Measurements from ENCODE around the gene SH3BP2. TPM values are rescaled to one million over a fixed set of nuclear protein-coding genes. Genes with fewer than 3 reads are reported as not detected.

Gene SH3BP2
- polyA plus RNA-seq, 1 donor from 2014 or later: 87.9 TPM

DNA sequence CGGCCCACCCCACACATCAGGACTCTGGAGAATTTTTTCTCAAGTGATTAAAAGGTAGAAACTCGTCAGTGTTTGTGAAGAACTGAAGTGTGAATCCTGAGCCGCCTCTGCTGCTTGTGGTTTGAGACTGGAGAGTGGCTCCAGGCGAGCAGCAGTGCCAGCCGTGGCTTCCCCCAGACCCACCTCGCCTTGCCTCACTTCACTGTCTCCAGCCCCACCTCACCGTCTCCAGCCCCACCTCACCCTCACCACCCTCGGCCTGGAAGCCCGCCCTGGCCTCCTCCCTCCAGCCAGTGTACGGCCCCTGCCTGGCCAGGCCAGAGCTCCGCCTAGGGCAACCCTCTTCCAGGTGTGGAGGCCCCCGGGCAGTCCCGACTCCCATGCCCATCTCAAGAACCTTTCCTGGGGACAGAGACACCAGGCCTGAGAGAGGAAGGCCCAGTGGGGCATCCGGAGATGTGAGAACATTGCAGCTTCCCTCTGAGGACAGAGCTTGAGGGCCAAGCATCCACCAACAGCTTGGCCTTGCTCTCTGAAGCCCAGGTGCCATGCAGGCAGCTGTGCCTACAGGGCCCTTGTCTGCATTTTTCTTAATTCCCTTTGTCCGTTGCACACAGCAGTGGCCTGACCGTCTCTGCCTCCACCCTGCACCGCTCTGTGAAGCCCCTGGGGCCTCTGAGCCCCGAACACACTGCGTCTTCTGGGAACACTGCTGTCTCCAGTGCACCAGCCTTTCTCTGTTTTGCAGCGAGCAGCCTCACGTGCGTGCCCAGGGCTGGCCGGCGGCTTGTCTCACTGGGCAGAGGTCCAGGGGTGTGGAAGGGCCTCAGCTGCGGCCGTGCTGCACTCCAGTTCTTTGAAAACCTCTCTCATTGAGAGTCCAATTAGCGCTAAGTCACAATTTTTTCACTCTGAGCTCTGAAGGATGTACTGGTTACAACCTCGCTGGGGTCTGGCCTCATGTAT is 13.8 kb downstream of the SH3BP2 start:
- no peaks in the 10 kb centered on the region for H3K36me3 ChIP-seq (ENCODE audit: insufficient read depth, low read length)
- no peaks in the 10 kb centered on the region for H4K20me1 ChIP-seq (ENCODE audit: insufficient read depth)
- no peaks in the 10 kb centered on the region for H3K9me3 ChIP-seq (ENCODE audit: low read length)
- no peak overlapping the region for H3K9ac ChIP-seq (ENCODE audit: low read length)
- no peak overlapping the region for H3K4me3 ChIP-seq (ENCODE audit: low read length)
- H3F3A ChIP-seq (ENCODE audit: insufficient read depth, low read length, poor library complexity, severe bottlenecking): no peaks in the 10 kb centered on the region
- no peak overlapping the region for H3K27ac ChIP-seq (ENCODE audit: low read length)
- H3K79me2 ChIP-seq (replicated peaks; ENCODE audit: insufficient read depth, low read length): no peaks in the 10 kb centered on the region
- TF ChIP-seq EP300 (conservative IDR thresholded peaks at IDR 0.05; ENCODE audit: poor library complexity, severe bottlenecking) (no peak), RAD21 (conservative IDR thresholded peaks at IDR 0.05) (no peak), TAF1 (IDR thresholded peaks at IDR 0.05; ENCODE audit: low read depth) (no peak), EZH2 (IDR thresholded peaks at IDR 0.05; ENCODE audit: borderline replicate concordance, insufficient read depth, low read length, poor library complexity, severe bottlenecking) (no peak), SMC3 (conservative IDR thresholded peaks at IDR 0.05; ENCODE audit: poor library complexity) (no peak), MXI1 (conservative IDR thresholded peaks at IDR 0.05; ENCODE audit: poor library complexity, severe bottlenecking) (no peak), POLR2AphosphoS5 (IDR thresholded peaks at IDR 0.05) (no peak)
- TF ChIP-seq, protein P1, sequence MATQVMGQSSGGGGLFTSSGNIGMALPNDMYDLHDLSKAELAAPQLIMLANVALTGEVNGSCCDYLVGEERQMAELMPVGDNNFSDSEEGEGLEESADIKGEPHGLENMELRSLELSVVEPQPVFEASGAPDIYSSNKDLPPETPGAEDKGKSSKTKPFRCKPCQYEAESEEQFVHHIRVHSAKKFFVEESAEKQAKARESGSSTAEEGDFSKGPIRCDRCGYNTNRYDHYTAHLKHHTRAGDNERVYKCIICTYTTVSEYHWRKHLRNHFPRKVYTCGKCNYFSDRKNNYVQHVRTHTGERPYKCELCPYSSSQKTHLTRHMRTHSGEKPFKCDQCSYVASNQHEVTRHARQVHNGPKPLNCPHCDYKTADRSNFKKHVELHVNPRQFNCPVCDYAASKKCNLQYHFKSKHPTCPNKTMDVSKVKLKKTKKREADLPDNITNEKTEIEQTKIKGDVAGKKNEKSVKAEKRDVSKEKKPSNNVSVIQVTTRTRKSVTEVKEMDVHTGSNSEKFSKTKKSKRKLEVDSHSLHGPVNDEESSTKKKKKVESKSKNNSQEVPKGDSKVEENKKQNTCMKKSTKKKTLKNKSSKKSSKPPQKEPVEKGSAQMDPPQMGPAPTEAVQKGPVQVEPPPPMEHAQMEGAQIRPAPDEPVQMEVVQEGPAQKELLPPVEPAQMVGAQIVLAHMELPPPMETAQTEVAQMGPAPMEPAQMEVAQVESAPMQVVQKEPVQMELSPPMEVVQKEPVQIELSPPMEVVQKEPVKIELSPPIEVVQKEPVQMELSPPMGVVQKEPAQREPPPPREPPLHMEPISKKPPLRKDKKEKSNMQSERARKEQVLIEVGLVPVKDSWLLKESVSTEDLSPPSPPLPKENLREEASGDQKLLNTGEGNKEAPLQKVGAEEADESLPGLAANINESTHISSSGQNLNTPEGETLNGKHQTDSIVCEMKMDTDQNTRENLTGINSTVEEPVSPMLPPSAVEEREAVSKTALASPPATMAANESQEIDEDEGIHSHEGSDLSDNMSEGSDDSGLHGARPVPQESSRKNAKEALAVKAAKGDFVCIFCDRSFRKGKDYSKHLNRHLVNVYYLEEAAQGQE (IDR thresholded peaks at IDR 0.05; ENCODE audit: borderline replicate concordance): no peak
- TF ChIP-seq, protein P2, sequence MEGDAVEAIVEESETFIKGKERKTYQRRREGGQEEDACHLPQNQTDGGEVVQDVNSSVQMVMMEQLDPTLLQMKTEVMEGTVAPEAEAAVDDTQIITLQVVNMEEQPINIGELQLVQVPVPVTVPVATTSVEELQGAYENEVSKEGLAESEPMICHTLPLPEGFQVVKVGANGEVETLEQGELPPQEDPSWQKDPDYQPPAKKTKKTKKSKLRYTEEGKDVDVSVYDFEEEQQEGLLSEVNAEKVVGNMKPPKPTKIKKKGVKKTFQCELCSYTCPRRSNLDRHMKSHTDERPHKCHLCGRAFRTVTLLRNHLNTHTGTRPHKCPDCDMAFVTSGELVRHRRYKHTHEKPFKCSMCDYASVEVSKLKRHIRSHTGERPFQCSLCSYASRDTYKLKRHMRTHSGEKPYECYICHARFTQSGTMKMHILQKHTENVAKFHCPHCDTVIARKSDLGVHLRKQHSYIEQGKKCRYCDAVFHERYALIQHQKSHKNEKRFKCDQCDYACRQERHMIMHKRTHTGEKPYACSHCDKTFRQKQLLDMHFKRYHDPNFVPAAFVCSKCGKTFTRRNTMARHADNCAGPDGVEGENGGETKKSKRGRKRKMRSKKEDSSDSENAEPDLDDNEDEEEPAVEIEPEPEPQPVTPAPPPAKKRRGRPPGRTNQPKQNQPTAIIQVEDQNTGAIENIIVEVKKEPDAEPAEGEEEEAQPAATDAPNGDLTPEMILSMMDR (IDR thresholded peaks at IDR 0.05; ENCODE audit: poor library complexity, severe bottlenecking): no peak
- no peaks in the 10 kb centered on the region for H3K9me2 ChIP-seq (ENCODE audit: insufficient read depth, low read length)
- no peaks in the 10 kb centered on the region for H3K27me3 ChIP-seq (ENCODE audit: insufficient read depth, low read depth, low read length)
- H3K4me2 ChIP-seq (ENCODE audit: low read length): no peak overlapping the region
- no peak overlapping the region for H2AFZ ChIP-seq (ENCODE audit: low read depth, low read length)

DNA sequence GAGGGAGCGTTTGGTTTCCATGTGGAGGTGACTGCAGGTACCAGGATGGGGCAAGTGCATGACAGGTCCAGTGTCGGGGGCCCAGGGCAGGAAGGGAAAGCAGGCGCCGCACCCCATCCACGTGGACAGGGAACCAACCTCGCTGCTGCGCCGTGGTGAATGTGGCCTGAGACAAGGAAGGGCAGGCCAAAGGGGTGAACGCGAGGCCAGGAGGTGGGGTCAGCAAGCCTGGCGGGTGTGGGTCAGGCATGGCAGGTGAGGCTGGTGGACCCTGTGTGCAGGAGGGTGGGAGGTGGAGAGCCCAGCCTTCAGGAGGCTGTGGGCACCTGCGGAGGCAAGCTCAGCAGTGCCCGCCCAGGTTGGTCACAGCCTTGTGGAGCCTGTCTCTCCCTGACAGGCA is 14.7 kb downstream of the SH3BP2 start:
- Histone ChIP-seq H3K79me2 (replicated peaks; ENCODE audit: insufficient read depth, low read length) (no peaks in the 10 kb centered on the region), H3K9me3 (ENCODE audit: low read length) (no peaks in the 10 kb centered on the region), H3F3A (ENCODE audit: insufficient read depth, low read length, poor library complexity, severe bottlenecking) (no peaks in the 10 kb centered on the region), H3K36me3 (ENCODE audit: insufficient read depth, low read length) (no peaks in the 10 kb centered on the region), H3K9ac (ENCODE audit: low read length) (no peak overlapping the region), H3K4me2 (ENCODE audit: low read length) (no peak overlapping the region), H3K9me2 (ENCODE audit: insufficient read depth, low read length) (no peaks in the 10 kb centered on the region), H3K27me3 (ENCODE audit: insufficient read depth, low read depth, low read length) (no peaks in the 10 kb centered on the region), H3K4me3 (ENCODE audit: low read length) (no peak overlapping the region), H3K27ac (ENCODE audit: low read length) (no peak overlapping the region), H4K20me1 (ENCODE audit: insufficient read depth) (no peaks in the 10 kb centered on the region), H2AFZ (ENCODE audit: low read depth, low read length) (no peak overlapping the region)
- no peak for TF ChIP-seq TAF1 (IDR thresholded peaks at IDR 0.05; ENCODE audit: low read depth)
- no peak for TF ChIP-seq RAD21 (conservative IDR thresholded peaks at IDR 0.05)
- TF ChIP-seq MXI1 (conservative IDR thresholded peaks at IDR 0.05; ENCODE audit: poor library complexity, severe bottlenecking): no peak
- no peak for TF ChIP-seq EP300 (conservative IDR thresholded peaks at IDR 0.05; ENCODE audit: poor library complexity, severe bottlenecking)
- no peak for TF ChIP-seq EZH2 (IDR thresholded peaks at IDR 0.05; ENCODE audit: borderline replicate concordance, insufficient read depth, low read length, poor library complexity, severe bottlenecking)
- TF ChIP-seq, protein P1 (IDR thresholded peaks at IDR 0.05; ENCODE audit: borderline replicate concordance): no peak
- no peak for TF ChIP-seq POLR2AphosphoS5 (IDR thresholded peaks at IDR 0.05)
- TF ChIP-seq, protein P2 (IDR thresholded peaks at IDR 0.05; ENCODE audit: poor library complexity, severe bottlenecking): no peak
- TF ChIP-seq SMC3 (conservative IDR thresholded peaks at IDR 0.05; ENCODE audit: poor library complexity): no peak

Data from neural cell (in vitro differentiated cells).